Activated CD4-positive, alpha-beta T cell treated with anti-CD3 and anti-CD28 coated beads, Interleukin-2, amount 10 ng/mL, durations not matched to agents 7 days and 5 days (primary cell): ENCODE data around the gene SLC6A12. TPM values are rescaled to one million over a fixed set of nuclear protein-coding genes. Genes with fewer than 3 reads are reported as not detected.

Source experiments
- CTCF ChIA-PET: fragments of 350-600 bp; sonication (Branson Sonifier 250); formaldehyde crosslinking; loops from one replicate; lab custom pipeline; 2021; ENCODE audit warnings: antibody characterized with exemption; lab: Charles Lee
- POLR2A ChIA-PET: fragments of 350-600 bp; sonication (Branson Sonifier 250); formaldehyde crosslinking; loops from one replicate; lab custom pipeline; 2021; ENCODE audit warnings: antibody characterized with exemption; lab: Charles Lee
- DNase-seq: peaks from one replicate; pipeline ENCODE4 v3.0.0-alpha.2; 2020
- H3K27ac Mint-ChIP-seq: one replicate; pipeline ENCODE4 v1.8.0; 2021; ENCODE audit warnings: mild to moderate bottlenecking, moderate library complexity, mixed read lengths
- H3K27me3 Mint-ChIP-seq: one replicate; pipeline ENCODE4 v1.8.0; 2021; ENCODE audit warnings: mixed read lengths
- H3K36me3 Mint-ChIP-seq: one replicate; pipeline ENCODE4 v1.8.0; 2021; ENCODE audit warnings: low read depth, mixed read lengths
- H3K4me1 Mint-ChIP-seq: one replicate; pipeline ENCODE4 v1.8.0; 2021; ENCODE audit warnings: mixed read lengths
- H3K4me3 Mint-ChIP-seq: one replicate; pipeline ENCODE4 v1.8.0; 2021; ENCODE audit warnings: mild to moderate bottlenecking, moderate library complexity, mixed read lengths
- H3K9me3 Mint-ChIP-seq: one replicate; pipeline ENCODE4 v1.8.0; 2021; ENCODE audit warnings: mixed read lengths
- total RNA-seq, 2 experiments: library from RNA; stranded (reverse); gene quantifications; one replicate each; pipeline ENCODE4 v1.2.3, GENCODE V29; 2021

SLC6A12 gene
- total RNA-seq, 2 experiments from 2014 or later = not detected

DNA sequence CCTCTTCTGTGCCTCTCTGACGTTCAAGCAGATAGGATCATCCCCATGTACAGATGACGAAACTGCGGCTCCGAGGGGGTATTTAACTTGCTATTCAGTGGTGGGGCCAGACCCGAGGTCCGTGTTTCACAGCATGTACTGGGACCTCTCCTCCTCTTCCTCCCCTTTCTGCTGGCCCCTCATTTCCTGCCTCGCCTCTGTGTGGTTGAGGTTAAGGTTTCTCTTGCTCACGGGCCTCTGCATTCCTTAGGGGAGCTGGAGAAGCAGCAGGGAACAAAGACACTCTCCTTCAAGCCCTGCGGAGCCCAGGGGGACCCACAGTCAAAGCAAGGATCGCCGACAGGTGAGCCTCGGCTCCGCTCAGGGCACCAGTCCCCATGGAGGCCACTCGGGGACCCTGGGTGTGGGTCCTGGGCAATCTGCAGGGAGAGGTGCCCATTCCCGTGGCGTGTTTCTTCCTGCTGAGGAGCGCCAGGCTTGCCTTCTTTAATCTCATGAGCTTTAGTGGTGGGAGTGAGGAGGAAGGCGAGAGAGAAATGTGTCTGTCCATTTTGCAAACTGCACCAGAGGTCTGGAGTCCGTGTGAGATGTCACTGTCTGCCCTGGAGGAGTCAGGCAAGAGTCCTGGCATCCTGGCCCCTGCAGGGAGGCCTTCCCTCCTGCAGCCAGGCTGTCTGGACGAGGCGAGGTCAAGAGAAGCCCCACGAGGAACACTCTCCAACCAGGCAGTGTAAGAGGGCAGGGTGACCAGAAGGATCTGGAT, 45.0 kb downstream of the SLC6A12 start:
- Mint-ChIP-seq H3K27ac (no peak overlapping the region), H3K9me3 (no peaks in the 10 kb centered on the region), H3K4me3 (no peak overlapping the region), H3K4me1 (peaks cover 16% of the 10 kb centered on the region), H3K36me3 (no peaks in the 10 kb centered on the region), H3K27me3 (no peaks in the 10 kb centered on the region)
- CTCF ChIA-PET = no interaction called here
- no peak for DNase-seq
- POLR2A ChIA-PET = no interaction called here

DNA sequence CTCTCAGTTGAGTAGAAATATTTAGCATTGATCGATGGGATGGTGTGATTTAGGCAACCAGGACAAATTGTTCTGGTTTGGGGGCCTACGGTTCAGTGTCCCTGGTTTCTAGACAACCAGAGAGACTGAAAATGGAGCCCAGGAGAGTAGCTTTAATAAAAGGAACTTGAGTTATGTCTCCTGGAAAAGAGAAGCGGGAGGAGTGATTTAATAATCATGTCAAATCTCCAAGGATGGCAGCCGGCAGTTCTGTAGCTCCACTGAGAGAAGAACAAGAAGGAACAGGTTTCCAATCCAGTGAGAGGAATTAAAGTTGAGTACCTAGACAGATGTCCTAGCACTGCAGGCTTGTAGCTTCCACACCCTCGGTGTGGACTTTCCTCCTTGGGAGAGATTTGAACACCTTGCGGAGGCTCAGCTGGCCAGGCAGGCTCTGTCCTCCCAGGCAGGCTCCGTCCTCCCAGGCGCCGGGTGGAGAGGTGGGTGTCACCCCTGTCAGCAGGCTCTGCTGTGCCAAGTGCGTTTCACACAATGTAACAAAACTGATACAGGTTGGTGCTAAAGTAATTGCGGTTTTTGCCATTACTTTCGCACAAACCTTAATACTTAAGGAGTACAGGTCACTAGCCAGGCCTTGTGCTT, 45.9 kb downstream of the SLC6A12 start:
- CTCF ChIA-PET = no interaction called here
- no peaks in the 10 kb centered on the region for H3K9me3 Mint-ChIP-seq
- peaks cover 16% of the 10 kb centered on the region for H3K4me1 Mint-ChIP-seq
- no peak overlapping the region for H3K27ac Mint-ChIP-seq
- no peak overlapping the region for H3K4me3 Mint-ChIP-seq
- no peaks in the 10 kb centered on the region for H3K36me3 Mint-ChIP-seq
- H3K27me3 Mint-ChIP-seq = no peaks in the 10 kb centered on the region
- POLR2A ChIA-PET = no interaction called here
- DNase-seq = no peak

GRCh38 chr12:166425-167075, 47.4 kb downstream of the SLC6A12 start:
- no peaks in the 10 kb centered on the region for H3K36me3 Mint-ChIP-seq
- CTCF ChIA-PET = no interaction called here
- peaks cover 16% of the 10 kb centered on the region for H3K4me1 Mint-ChIP-seq
- no peaks in the 10 kb centered on the region for H3K9me3 Mint-ChIP-seq
- H3K27ac Mint-ChIP-seq = no peak overlapping the region
- POLR2A ChIA-PET = no interaction called here
- no peak for DNase-seq
- no peak overlapping the region for H3K4me3 Mint-ChIP-seq
- no peaks in the 10 kb centered on the region for H3K27me3 Mint-ChIP-seq

DNA sequence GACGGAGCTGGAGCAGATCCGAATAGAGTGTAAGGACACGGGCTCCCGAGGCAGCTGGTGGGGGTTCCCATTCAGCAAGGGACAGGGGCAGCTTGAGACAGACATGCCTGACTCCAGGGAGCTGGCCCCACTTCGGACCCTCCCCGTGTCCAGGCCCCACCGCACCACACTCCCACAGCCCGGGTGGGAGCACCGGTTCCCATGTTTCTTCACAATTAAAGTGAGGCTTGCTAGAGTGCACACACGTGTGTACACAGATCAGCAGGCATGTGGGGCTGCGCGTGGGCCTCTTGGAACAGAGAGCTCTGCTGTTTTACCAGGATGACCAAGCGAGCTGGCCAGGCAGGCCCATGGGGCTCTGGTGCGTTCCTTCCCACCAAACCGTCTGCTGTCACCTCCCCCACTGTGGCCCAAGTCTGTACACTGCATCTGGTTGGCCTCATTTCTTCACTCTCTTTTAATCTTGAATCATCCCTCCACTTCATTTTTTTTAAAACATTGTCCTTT, 48.0 kb downstream of the SLC6A12 start:
- Mint-ChIP-seq H3K4me3 (no peak overlapping the region), H3K4me1 (peaks cover 16% of the 10 kb centered on the region), H3K27me3 (no peaks in the 10 kb centered on the region), H3K9me3 (no peaks in the 10 kb centered on the region), H3K27ac (no peak overlapping the region), H3K36me3 (no peaks in the 10 kb centered on the region)
- CTCF ChIA-PET = no interaction called here
- no peak for DNase-seq
- POLR2A ChIA-PET = no interaction called here

GRCh38 chr12:164207-164606, 49.8 kb downstream of the SLC6A12 start:
- no peak overlapping the region for H3K4me3 Mint-ChIP-seq
- no peak for DNase-seq
- POLR2A ChIA-PET = no interaction called here
- H3K27me3 Mint-ChIP-seq = no peaks in the 10 kb centered on the region
- CTCF ChIA-PET = no interaction called here
- H3K4me1 Mint-ChIP-seq = peaks cover 10% of the 10 kb centered on the region
- no peaks in the 10 kb centered on the region for H3K9me3 Mint-ChIP-seq
- H3K36me3 Mint-ChIP-seq = no peaks in the 10 kb centered on the region
- no peak overlapping the region for H3K27ac Mint-ChIP-seq

GRCh38 chr12:163406-163986, 50.5 kb downstream of the SLC6A12 start:
- CTCF ChIA-PET = no interaction called here
- H3K27me3 Mint-ChIP-seq = no peaks in the 10 kb centered on the region
- H3K9me3 Mint-ChIP-seq = no peaks in the 10 kb centered on the region
- H3K4me3 Mint-ChIP-seq = no peak overlapping the region
- no peak for DNase-seq
- POLR2A ChIA-PET = no interaction called here
- H3K27ac Mint-ChIP-seq = no peak overlapping the region
- peaks cover 3% of the 10 kb centered on the region for H3K4me1 Mint-ChIP-seq
- H3K36me3 Mint-ChIP-seq = no peaks in the 10 kb centered on the region

DNA sequence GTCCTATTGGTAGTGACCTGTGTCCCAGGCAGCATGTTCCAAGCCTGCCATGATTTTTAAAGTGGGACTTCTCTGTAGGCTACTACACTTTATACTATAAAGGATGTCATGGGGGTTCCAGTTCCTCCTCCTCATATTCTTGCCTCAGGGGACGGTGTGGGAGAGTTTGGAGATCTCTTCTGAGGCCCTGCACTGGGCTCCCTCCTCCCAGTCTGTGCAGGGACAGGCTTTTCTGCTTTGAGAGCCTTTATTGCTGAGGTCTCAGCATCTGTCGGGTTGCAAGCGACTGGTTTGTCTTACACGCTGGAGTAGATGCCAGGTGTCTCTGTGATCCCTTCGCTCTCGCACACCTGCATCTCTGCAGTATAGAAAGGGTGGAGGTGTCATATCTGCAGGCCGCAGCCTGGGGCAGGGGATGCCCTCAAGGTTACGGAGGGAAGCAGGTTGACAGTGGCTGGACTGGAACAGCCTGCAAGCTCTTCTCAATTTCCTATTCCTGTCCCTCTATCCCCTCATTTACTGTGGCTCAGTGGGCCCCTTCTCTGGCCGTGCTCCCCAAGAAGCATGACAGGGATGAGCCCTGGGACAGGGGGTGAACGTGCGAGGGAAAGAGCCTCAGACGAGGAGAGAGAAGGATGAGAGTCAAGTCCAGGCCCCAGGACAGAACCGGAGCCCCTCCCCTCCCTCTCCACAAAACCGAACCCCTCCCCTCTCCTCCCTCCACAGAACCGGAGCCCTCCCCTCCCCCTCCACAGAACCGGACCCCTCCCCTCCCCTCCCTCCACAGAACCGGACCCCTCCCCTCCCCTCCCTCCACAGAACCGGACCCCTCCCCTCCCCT, 51.3 kb downstream of the SLC6A12 start:
- POLR2A ChIA-PET = no interaction called here
- Mint-ChIP-seq H3K9me3 (no peaks in the 10 kb centered on the region), H3K27me3 (no peaks in the 10 kb centered on the region), H3K36me3 (no peaks in the 10 kb centered on the region), H3K27ac (no peak overlapping the region), H3K4me3 (no peak overlapping the region), H3K4me1 (no peaks in the 10 kb centered on the region)
- no peak for DNase-seq
- CTCF ChIA-PET = no interaction called here

GRCh38 chr12:161823-162222, 52.1 kb downstream of the SLC6A12 start:
- Mint-ChIP-seq H3K4me3 (no peak overlapping the region), H3K27ac (no peak overlapping the region), H3K27me3 (no peaks in the 10 kb centered on the region), H3K36me3 (no peaks in the 10 kb centered on the region), H3K4me1 (no peaks in the 10 kb centered on the region), H3K9me3 (no peaks in the 10 kb centered on the region)
- POLR2A ChIA-PET = no interaction called here
- DNase-seq = no peak
- CTCF ChIA-PET = interaction anchor here (0.6 kb wide), 1 partner anchor 58 kb away, joined by 4 read pairs; no protein-coding TSS in a partner anchor

- no peak overlapping the region for H3K4me3 Mint-ChIP-seq
- H3K9me3 Mint-ChIP-seq = no peaks in the 10 kb centered on the region
- no peak overlapping the region for H3K27ac Mint-ChIP-seq
- no peaks in the 10 kb centered on the region for H3K36me3 Mint-ChIP-seq
- ChIA-PET CTCF (no interaction called here), POLR2A (no interaction called here)
- DNase-seq = no peak
- no peaks in the 10 kb centered on the region for H3K4me1 Mint-ChIP-seq
- no peaks in the 10 kb centered on the region for H3K27me3 Mint-ChIP-seq
These were observed 53.1 kb downstream of the SLC6A12 start for GRCh38 chr12:160858-161257.

GRCh38 chr12:159156-159782, 54.7 kb downstream of the SLC6A12 start:
- CTCF ChIA-PET = no interaction called here
- H3K27me3 Mint-ChIP-seq = no peaks in the 10 kb centered on the region

DNA sequence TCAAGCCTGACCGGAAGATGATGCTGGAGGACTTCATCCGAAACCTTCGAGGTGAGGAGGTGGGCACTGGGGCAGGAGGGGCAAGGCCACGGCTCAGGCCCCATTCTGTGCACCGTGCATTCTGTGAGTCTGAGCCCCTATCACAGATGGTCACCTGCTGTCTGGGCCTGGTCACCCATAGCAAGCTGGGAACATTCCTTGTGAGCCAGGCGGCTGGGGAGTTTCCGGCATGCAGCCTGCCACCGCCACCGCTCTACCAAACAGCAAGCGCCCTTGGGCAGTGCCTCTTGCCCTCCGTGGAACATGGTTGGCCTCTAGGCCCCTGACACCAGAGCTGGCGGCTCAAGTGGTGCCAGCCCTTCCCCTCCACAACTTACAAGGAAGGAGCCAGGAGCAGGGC, 56.3 kb downstream of the SLC6A12 start:
- Mint-ChIP-seq H3K4me3 (no peak overlapping the region), H3K27ac (no peak overlapping the region), H3K27me3 (no peaks in the 10 kb centered on the region), H3K9me3 (no peaks in the 10 kb centered on the region), H3K36me3 (no peaks in the 10 kb centered on the region), H3K4me1 (no peaks in the 10 kb centered on the region)
- POLR2A ChIA-PET = no interaction called here
- DNase-seq = no peak
- CTCF ChIA-PET = no interaction called here

More at GRCh38 chr12:159156-159782, 54.7 kb downstream of the SLC6A12 start:
- POLR2A ChIA-PET = no interaction called here
- no peak for DNase-seq
- Mint-ChIP-seq H3K36me3 (no peaks in the 10 kb centered on the region), H3K4me3 (no peak overlapping the region), H3K4me1 (no peaks in the 10 kb centered on the region), H3K27ac (no peak overlapping the region), H3K9me3 (no peaks in the 10 kb centered on the region)

DNA sequence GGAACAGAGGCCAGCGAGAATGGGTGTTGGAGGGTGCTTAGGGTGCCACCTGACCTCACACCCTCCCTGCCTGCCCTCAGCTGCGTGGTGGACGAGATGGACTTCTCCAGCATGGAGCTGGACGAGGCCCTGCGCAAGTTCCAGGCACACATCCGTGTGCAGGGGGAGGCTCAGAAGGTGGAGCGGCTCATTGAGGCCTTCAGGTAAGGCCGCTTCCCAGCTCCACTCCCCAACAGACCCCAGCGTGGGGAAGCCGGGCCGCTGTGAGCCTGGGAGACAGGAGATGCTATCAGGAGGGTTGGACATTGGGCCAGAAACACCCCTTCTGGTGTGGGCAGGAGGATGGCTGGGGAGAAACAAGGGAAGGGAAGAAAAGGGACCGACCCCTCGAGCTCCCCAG, 57.0 kb downstream of the SLC6A12 start:
- no peaks in the 10 kb centered on the region for H3K36me3 Mint-ChIP-seq
- CTCF ChIA-PET = no interaction called here
- H3K27ac Mint-ChIP-seq = no peak overlapping the region
- no peaks in the 10 kb centered on the region for H3K9me3 Mint-ChIP-seq
- no peaks in the 10 kb centered on the region for H3K4me1 Mint-ChIP-seq
- no peak overlapping the region for H3K4me3 Mint-ChIP-seq
- H3K27me3 Mint-ChIP-seq = no peaks in the 10 kb centered on the region
- POLR2A ChIA-PET = no interaction called here
- DNase-seq = no peak
